HG03280 (cell line): ENCODE measurements around the gene CDHR1.

Experiments used
- ATAC-seq: cut with Tn5 transposase; IDR thresholded peaks from one replicate; pipeline ENCODE4 v1.9.1; 2021; ENCODE audit warnings: mild to moderate bottlenecking, moderate library complexity; ENCODE audit not compliant: unreplicated experiment

CDHR1 gene

DNA sequence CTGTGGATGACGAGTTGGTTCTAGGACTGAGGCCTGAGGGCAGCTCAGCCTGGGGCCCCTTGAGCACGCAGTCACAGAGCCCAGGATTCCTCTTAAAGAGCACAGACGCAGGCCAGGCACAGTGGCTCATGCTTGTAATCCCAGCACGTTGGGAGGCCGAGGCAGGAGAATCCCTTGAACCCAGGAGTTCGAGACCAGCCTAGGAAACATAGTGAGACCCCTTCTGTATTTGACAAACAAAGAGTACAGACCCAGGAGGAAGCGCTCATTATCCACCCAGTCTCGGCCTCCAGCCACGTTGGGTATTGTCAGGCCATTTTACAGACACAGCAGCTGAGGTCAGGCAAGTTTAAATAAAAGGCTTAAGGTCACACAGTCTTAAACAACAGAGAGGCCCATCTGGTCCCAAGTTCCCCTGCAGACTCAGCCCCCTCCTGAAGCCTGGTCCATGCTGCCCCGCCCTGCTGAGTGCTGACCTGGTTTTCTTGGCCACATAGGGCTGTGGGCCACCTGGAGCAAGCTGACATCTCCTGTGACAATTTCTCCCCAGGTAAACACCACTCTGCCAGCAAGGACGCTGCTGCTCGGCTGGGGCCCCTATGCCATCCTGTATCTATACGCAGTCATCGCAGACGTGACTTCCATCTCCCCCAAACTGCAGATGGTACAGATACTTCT, 63.1 kb downstream of the CDHR1 start:
- no peak for ATAC-seq

DNA sequence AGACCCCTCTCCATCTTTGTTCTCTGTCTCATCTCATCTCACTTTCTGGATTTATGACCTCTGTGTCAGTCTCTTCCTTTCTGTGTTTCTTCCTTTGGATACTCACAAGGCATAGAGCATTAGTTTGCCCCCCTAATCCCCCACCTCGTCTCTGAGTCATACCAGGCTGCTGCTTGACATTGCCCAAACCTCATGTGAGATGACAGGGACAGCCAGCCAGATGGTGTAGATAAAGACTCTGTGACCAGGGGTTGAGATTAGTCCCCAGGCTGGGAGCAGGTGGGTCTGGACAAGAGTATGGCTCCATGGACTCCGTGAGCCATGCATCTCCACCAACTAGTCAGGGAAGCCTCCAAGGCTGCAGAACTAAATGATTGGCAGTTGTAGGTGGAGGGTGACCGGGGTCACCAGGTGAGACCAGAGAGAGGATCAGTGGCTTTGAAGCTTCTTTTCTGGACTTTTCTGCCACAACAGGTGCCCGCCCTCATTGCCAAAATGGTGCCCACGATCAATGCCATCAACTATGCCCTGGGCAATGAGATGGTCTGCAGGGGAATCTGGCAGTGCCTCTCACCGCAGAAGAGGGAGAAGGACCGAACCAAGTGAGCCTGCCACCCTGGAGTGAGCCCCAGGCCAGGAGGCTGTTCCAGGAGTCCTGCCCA, 63.8 kb downstream of the CDHR1 start:
- ATAC-seq, result no peak

DNA sequence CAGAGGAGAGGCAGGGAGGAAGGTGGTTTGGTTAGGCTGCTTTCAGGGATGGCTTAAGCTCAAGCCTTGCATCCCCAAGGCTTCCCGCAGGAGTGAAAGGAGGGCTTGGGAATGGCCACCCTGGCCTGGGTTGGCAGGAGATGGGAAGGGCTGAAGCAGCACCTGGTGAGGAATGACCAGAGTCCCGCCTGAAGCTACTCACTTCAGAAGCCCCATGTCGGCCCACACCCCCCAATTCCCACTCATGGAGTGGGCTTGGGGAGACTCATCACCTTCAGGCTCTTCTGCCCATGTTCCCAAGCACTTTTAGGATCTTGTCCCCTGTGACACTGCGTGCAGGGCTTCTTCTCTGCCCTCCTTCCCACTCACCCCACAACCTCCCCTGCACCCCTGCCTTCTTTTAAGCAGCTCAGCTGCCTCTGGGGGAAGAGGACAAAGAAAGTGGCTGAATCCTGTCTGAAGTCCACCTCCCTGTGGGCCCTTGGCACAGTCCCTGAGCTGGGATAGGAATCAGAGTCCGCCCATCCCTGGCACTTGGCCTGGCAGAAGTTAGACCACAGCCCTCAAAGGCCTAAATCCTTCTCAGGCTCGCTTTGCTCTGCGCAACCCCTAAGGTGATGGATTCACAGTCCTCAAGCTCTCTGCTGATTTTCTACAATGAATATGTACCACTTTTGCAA, 67.0 kb downstream of the CDHR1 start:
- ATAC-seq, result no peak

DNA sequence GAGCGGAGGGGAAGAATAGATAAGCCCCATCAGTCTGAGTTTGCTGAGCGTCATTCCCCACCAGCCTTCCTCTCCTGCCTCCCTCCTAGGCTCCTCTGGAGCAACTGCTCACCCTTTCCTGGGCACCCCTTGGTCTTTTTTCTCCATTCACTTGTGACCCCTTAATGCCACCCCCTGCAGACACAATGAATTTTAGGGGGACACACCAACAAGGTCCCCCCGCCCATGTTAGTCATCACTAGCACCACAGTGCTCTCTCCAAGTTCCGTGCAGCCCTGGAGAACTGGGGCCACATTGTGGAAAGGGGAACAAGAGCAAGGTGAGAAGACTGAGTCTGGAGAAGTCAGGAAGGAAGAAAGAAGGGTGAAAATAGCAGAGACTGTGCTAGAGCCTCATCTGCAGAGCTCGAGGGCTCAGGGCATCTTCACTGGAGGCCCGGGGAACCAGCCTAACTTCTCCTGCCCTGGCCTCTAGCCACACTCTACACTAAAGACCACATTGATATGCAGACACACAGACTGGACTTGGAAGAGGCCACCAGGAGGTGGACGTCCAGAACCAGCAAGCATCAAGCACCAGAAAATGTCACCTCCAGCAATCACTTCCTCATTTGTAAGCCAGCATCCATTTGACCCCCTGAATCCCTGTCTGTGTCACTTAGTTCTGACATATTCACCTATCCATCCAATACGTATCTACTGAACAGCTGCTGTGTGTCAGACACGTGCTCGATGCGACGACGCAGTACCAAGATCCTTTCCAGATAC, 68.0 kb downstream of the CDHR1 start:
- ATAC-seq, result no peak

DNA sequence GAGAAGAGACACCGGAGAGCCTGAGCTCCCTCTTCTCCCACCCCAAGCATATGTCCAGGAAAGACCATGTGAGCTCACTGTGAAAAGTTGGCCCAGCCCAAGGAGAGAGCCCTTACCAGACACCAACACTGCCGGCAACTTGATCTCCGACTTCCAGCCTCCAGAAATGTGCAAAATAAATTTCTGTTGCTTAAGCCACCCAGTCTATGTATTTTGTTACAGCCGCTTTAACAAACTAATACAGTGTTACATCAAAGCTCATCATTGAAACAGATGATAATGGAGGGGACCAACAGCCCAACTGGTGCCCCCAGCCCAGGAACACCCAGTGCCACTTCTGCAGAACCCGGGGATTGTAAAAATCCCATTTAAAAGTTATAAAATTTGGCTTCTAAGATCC, 69.4 kb downstream of the CDHR1 start:
- ATAC-seq, result no peak

DNA sequence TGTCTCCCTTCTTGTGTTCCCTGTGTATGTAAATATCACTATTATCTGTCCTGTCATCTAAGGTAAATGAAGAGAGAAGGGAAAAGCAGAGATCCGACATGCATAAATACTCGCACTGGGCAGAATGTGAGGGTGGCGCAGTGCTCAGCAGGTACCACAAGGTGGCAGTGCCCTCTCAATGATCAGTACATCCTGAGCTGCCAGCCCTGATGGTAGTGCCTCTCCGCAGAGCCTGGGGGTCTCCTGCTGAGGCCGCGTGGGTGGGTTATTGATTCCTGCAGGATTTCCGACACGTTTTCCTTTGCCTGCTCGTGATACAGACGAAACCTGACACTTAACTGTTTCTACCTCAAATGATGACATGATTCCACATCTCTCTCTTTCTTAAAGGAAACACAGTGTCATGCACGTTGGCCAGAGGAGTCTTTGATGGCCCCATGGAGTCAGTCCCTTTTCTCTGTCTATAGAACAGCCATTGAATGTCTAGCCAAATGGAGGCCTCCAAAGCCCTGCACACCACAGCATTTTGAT, 70.3 kb downstream of the CDHR1 start:
- ATAC-seq, result peak; percentile 96

DNA sequence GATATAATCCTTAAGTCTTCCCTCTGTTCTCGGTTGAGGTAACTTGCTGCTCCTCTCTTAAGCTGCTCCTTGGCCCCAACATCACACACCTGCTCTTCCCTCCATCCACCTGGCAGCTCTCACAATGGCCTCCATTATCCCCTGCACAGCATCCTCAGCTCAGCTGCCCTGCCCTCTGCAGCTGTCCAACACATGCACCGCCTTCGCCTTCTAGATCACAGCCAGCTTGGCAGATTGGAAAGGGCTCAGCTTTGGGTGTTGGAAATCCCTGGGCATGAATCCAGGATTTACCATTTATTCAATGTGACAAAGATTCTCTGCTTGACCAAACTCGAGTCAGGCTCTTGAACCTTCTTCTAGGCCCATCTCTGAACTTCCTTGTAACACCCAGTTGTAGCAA, 71.1 kb downstream of the CDHR1 start:
- ATAC-seq, result no peak

DNA sequence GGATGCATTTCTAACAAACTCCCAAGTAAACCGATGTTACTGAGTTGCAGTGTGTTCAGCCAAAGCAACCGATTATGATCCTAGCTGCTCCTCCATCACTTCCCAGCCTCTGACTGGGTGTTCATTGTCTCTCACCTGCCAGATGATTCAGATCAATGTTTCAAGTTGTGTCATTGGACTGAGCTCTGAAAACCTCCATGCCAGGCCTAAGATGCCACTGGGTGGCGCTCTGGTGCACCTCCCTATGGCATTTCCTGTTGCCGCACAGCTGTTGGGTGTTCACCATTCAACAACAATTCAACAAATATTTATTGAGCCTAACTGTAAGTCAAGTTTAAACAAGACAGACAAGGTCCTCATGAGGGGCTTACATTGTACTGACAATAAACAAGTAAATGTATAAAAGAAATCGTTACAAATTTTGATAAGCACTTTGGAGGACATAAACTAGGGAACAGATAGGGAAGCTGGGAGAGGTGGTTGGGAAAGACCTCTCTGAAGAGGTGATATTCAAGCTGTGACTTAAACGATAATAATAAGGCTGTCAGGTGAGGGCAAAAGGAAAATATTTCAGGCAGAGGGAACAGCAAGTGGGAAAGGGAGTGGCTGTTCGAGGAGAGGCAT, 73.3 kb downstream of the CDHR1 start:
- ATAC-seq, result no peak

DNA sequence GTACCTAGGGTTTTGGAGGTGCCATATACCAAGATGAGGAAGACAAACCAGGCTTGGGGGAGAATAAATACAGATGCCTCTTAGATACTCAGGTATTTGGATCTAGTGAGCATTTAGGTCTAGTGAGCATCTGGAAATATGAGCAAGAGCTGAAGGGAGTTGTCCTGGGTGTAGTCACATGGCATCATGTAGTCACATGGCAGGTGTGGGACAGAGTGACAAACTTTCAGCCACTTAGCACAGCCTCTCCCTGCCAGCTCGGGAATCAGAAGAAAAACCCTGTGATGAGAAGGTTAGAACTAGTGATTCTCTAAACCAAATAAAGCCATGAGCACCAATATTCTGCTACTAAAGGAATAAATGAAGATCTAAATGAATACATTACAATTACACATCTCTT, 74.8 kb downstream of the CDHR1 start:
- no peak for ATAC-seq
